PC-9 (cell line): Measurements from ENCODE around the gene FAM149B1. TPM values are rescaled to one million over a fixed set of nuclear protein-coding genes. Genes with fewer than 3 reads are reported as not detected.

ENCODE experiments used
- BruUV-seq: library from RNA; stranded (reverse); fragments of 400-500 nt; replicated peaks from 2 replicates; lab custom pipeline; 2021; lab: Mats Ljungman, UMichigan
- CTCF ChIA-PET: fragments of 300-600 bp; sonication (Branson Sonifier 250); formaldehyde crosslinking; loops from one replicate; lab custom pipeline; 2022; ENCODE audit warnings: antibody characterized with exemption; lab: Charles Lee
- POLR2A ChIA-PET: fragments of 300-600 bp; sonication (Branson Sonifier 250); formaldehyde crosslinking; loops from one replicate; lab custom pipeline; 2022; ENCODE audit warnings: antibody characterized with exemption; ENCODE audit not compliant: unreplicated experiment; lab: Charles Lee
- DNase-seq, 2 experiments: peaks; one replicate each; pipeline versions ENCODE4 v3.0.0 to v3.0.0-alpha.2; 2015 to 2022; ENCODE audit warnings: mixed read lengths in 1 of 2
- H2AFZ ChIP-seq: fragments of 200-600 bp; sonication (generic); 2 replicates; pipeline ENCODE4 v1.8.1; 2017; ENCODE audit warnings: antibody characterized with exemption
- H3F3A ChIP-seq: fragments of 200-600 bp; sonication (generic); 2 replicates; pipeline ENCODE4 v1.8.1; 2017; ENCODE audit warnings: antibody characterized with exemption, mild to moderate bottlenecking, low read depth; ENCODE audit not compliant: insufficient read depth
- H3K27ac ChIP-seq: fragments of 200-600 bp; sonication (generic); 2 replicates; pipeline ENCODE4 v1.6.1; 2016; ENCODE audit warnings: mixed run types
- H3K27me3 ChIP-seq: fragments of 200-600 bp; sonication (generic); 2 replicates; pipeline ENCODE4 v1.6.1; 2016; ENCODE audit warnings: low read depth, mixed run types; ENCODE audit not compliant: insufficient read depth
- H3K36me3 ChIP-seq: fragments of 200-600 bp; sonication (generic); 2 replicates; pipeline ENCODE4 v1.6.1; 2016; ENCODE audit warnings: low read depth, mixed run types
- H3K4me1 ChIP-seq: fragments of 200-600 bp; sonication (generic); replicated peaks from 2 replicates; pipeline ENCODE4 v1.6.1; 2016; ENCODE audit warnings: mixed run types; ENCODE audit not compliant: insufficient read depth
- H3K4me2 ChIP-seq: fragments of 200-600 bp; sonication (generic); 2 replicates; pipeline ENCODE4 v1.6.1; 2017; ENCODE audit warnings: mixed run types
- H3K4me3 ChIP-seq: fragments of 200-600 bp; sonication (generic); 2 replicates; pipeline ENCODE4 v1.6.1; 2016; ENCODE audit warnings: mixed run types
- H3K79me2 ChIP-seq: fragments of 200-600 bp; sonication (generic); 2 replicates; pipeline ENCODE4 v1.6.1; 2017; ENCODE audit warnings: low read depth, mixed run types
- H3K9me2 ChIP-seq: fragments of 200-600 bp; sonication (generic); 2 replicates; pipeline ENCODE4 v1.8.1; 2017; ENCODE audit warnings: mild to moderate bottlenecking; ENCODE audit not compliant: insufficient read depth
- H3K9me3 ChIP-seq: fragments of 200-600 bp; sonication (generic); 2 replicates; pipeline ENCODE4 v1.8.1; 2016; ENCODE audit warnings: low read depth; ENCODE audit not compliant: insufficient read depth
- H4K20me1 ChIP-seq: fragments of 200-600 bp; sonication (generic); 2 replicates; pipeline ENCODE4 v1.8.1; 2017; ENCODE audit not compliant: insufficient read depth
- EZH2 ChIP-seq: fragments of 200-600 bp; sonication (generic); IDR thresholded peaks from 2 replicates; pipeline ENCODE4 v1.8.0; 2017; ENCODE audit warnings: antibody characterized with exemption, low read depth
- intact Hi-C: fragments of 100-400 bp; cut with micrococcal nuclease; formaldehyde crosslinking; loops from one replicate; pipeline ENCODE4 v1.10.0; 2022; ENCODE audit not compliant: unreplicated experiment
- total RNA-seq: library from RNA; stranded (reverse); gene quantifications from 2 replicates; pipeline ENCODE4 v1.2.3, GENCODE V29; 2021
- TF ChIP-seq, protein P1 (sequence below): fragments of 200-600 bp; sonication (generic); conservative IDR thresholded peaks from 2 replicates; pipeline ENCODE4 v1.6.1; 2017; ENCODE audit warnings: mixed run types, antibody characterized with exemption, mild to moderate bottlenecking, moderate library complexity

The FAM149B1 gene
- total RNA-seq, 1 experiment from 2014 or later, result 22.9 TPM

DNA sequence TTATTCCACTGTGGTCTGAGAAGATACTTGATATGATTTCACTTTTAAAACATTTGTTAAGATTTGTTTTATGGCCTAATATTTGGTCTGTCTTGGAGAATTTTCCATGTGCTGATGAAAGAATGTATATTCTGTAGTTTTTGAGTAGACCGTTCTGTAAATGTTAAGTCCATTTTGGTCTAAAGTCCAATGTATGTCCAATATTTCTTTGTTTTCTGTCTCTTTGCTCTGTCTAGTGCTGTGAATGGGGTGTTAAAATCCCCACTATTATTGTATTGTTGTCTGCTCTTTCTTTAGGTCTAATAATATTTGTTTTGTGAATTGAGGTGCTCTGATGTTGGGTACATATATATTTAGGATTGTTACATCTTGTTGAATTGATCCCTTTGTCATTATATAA lies 47.8 kb downstream of the FAM149B1 start:
- no peaks in the 10 kb centered on the region for H3K4me1 ChIP-seq
- no peaks in the 10 kb centered on the region for H3K9me3 ChIP-seq
- H3K4me2 ChIP-seq, result no peak overlapping the region
- BruUV-seq, result no TSS peak
- no peak overlapping the region for H2AFZ ChIP-seq
- no peak overlapping the region for H3K4me3 ChIP-seq
- no peak for TF ChIP-seq EZH2
- TF ChIP-seq, protein P1, sequence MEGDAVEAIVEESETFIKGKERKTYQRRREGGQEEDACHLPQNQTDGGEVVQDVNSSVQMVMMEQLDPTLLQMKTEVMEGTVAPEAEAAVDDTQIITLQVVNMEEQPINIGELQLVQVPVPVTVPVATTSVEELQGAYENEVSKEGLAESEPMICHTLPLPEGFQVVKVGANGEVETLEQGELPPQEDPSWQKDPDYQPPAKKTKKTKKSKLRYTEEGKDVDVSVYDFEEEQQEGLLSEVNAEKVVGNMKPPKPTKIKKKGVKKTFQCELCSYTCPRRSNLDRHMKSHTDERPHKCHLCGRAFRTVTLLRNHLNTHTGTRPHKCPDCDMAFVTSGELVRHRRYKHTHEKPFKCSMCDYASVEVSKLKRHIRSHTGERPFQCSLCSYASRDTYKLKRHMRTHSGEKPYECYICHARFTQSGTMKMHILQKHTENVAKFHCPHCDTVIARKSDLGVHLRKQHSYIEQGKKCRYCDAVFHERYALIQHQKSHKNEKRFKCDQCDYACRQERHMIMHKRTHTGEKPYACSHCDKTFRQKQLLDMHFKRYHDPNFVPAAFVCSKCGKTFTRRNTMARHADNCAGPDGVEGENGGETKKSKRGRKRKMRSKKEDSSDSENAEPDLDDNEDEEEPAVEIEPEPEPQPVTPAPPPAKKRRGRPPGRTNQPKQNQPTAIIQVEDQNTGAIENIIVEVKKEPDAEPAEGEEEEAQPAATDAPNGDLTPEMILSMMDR, result no peak
- H4K20me1 ChIP-seq, result no peaks in the 10 kb centered on the region
- ChIA-PET POLR2A (no interaction called here), CTCF (no interaction called here)
- H3K27ac ChIP-seq, result no peak overlapping the region
- no peak for DNase-seq
- no peaks in the 10 kb centered on the region for H3F3A ChIP-seq
- H3K27me3 ChIP-seq, result no peaks in the 10 kb centered on the region
- intact Hi-C loops, result no loop called here
- H3K79me2 ChIP-seq, result no peaks in the 10 kb centered on the region
- H3K9me2 ChIP-seq, result no peaks in the 10 kb centered on the region
- H3K36me3 ChIP-seq, result no peaks in the 10 kb centered on the region

DNA sequence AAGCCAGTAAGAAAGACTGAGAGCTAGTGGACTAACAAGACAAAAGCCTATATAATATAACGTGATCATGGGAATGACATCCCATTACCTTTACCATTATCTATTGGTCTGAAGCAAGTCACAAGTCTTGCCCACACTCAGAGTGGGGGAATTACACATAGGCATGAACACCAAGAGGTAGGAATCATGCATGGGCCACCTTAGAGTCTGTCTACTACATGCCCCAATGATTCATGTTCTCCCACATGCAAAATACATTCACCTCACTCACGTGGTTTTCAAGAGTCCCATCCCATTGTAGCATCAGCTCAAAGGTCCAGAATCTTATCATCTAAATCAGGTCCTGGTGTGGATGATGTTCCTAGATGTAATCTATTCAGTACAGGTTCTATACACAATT lies 49.7 kb downstream of the FAM149B1 start:
- CTCF ChIA-PET, result no interaction called here
- Histone ChIP-seq H2AFZ (no peak overlapping the region), H3K4me1 (no peaks in the 10 kb centered on the region), H3K36me3 (no peaks in the 10 kb centered on the region), H3K79me2 (no peaks in the 10 kb centered on the region), H3K9me3 (no peaks in the 10 kb centered on the region), H3K27ac (no peak overlapping the region), H3K27me3 (no peaks in the 10 kb centered on the region), H3K9me2 (no peaks in the 10 kb centered on the region), H3F3A (no peaks in the 10 kb centered on the region), H3K4me3 (no peak overlapping the region), H3K4me2 (no peak overlapping the region), H4K20me1 (no peaks in the 10 kb centered on the region)
- TF ChIP-seq EZH2, result no peak
- TF ChIP-seq, protein P1, result no peak
- POLR2A ChIA-PET, result no interaction called here
- no peak for DNase-seq
- intact Hi-C loops, result no loop called here
- no TSS peak for BruUV-seq

DNA sequence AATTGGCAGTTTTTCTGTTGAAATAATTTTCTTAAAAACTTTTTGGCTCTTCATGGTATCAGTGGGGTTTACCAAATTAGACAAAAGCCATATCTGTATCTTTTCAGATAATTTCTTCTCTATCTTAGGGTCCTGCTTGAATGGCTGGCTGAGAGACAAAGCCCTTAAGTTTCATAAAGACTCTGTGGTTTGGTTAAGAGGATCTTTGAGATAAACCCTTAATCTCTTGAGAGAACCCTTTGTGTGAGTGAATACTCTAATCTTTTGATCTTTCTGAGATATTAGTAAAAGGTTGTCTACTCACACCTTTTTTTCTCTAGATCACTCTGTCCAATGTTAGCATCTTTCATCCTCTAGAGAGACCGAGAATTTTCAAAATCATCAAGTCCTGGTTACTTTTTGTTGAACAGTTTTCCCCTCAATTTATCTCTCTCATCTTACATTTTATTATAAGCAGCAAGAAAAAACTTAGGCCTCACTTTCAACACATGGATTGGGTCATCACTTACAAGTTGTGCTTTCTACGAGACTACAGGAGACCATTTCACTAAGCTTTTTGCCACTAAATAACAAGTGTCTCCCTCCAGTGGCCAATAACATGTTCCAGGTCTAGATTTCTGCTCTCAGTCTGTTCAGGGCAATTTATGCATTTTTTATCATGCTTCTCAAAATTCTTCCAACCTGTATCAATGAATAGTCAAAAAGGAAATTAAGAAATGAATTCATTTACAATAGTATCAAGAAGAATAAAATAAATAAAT lies 50.7 kb downstream of the FAM149B1 start:
- H3K79me2 ChIP-seq, result no peaks in the 10 kb centered on the region
- H4K20me1 ChIP-seq, result no peaks in the 10 kb centered on the region
- H3K9me2 ChIP-seq, result no peaks in the 10 kb centered on the region
- H3K9me3 ChIP-seq, result no peaks in the 10 kb centered on the region
- DNase-seq, result no peak
- H3K4me3 ChIP-seq, result no peak overlapping the region
- H3F3A ChIP-seq, result no peaks in the 10 kb centered on the region
- no peaks in the 10 kb centered on the region for H3K36me3 ChIP-seq
- ChIA-PET CTCF (interaction anchor here (0.5 kb wide), 1 partner anchor 320 kb away, joined by 3 read pairs; no protein-coding TSS in a partner anchor), POLR2A (interaction anchor here (0.6 kb wide), 1 partner anchor 122 kb away, joined by 3 read pairs; the partner anchor contains the start of gene P4HA1)
- no TSS peak for BruUV-seq
- no peaks in the 10 kb centered on the region for H3K27me3 ChIP-seq
- TF ChIP-seq EZH2, result no peak
- TF ChIP-seq, protein P1, result peak; percentile 66
- no peak overlapping the region for H3K4me2 ChIP-seq
- no peak overlapping the region for H3K27ac ChIP-seq
- intact Hi-C loops, result no loop called here
- no peaks in the 10 kb centered on the region for H3K4me1 ChIP-seq
- no peak overlapping the region for H2AFZ ChIP-seq
